Testis (tissue), 5 donors: ENCODE data around the gene WDR17. TPM values are rescaled to one million over a fixed set of nuclear protein-coding genes. Genes with fewer than 3 reads are reported as not detected.

ENCODE experiments used
- DNase-seq: peaks from one replicate; pipeline ENCODE4 v3.0.0-alpha.2; 2019
- H3K27ac ChIP-seq, 2 donors: fragments of 200-600 bp; sonication (generic); one replicate each; pipeline ENCODE4 v1.5.1; 2019
- H3K27me3 ChIP-seq: fragments of 200-600 bp; sonication (generic); one replicate; pipeline ENCODE4 v1.5.1; 2019
- H3K36me3 ChIP-seq: fragments of 200-600 bp; sonication (generic); one replicate; pipeline ENCODE4 v1.5.1; 2017; ENCODE audit warnings: low read depth; ENCODE audit errors: missing control alignments
- H3K4me1 ChIP-seq: fragments of 200-600 bp; sonication (generic); one replicate; pipeline ENCODE4 v1.5.1; 2019
- H3K4me3 ChIP-seq, 2 donors: fragments of 200-600 bp; sonication (generic); one replicate each; pipeline ENCODE4 v1.5.1; 2017 to 2019
- H3K9me3 ChIP-seq: fragments of 200-600 bp; sonication (generic); one replicate; pipeline ENCODE4 v1.5.1; 2017
- CTCF ChIP-seq, 3 experiments: fragments of 450-650 bp in 2 of 3; fragments of 200-600 bp in 1 of 3; sonication (generic) in 1 of 3; IDR thresholded peaks; one replicate each; pipeline ENCODE4 v1.5.1; 2016 to 2019; ENCODE audit warnings: antibody characterized with exemption in 3 of 3, mild to moderate bottlenecking in 2 of 3, moderate library complexity in 1 of 3
- POLR2A ChIP-seq: fragments of 450-650 bp; IDR thresholded peaks from one replicate; pipeline ENCODE4 v1.6.1; 2017; ENCODE audit warnings: antibody characterized with exemption, mild to moderate bottlenecking, moderate library complexity
- WGBS, 2 donors: methylation state at CpG; one replicate each; pipeline ENCODE4 v1.1.5; 2018; 5-methylcytosine and 5-hydroxymethylcytosine counted together
- intact Hi-C: fragments of 100-400 bp; cut with DNase I; formaldehyde crosslinking; loops from one replicate; pipeline ENCODE4 v1.15.1; 2023; ENCODE audit warnings: low total_unique reads
- long read RNA-seq, 2 donors: transcript quantifications; one replicate each; lab custom pipeline, GENCODE V29; 2026
- polyA plus RNA-seq: library from polyadenylated mRNA; stranded (reverse); fragments of 350-450 nt; fragmentation: Illumina TruSeq; extraction: RNeasy Lipid Tissue Mini Kit (QIAGEN cat#74804); gene quantifications from one replicate; pipeline ENCODE4 v1.2.3, GENCODE V29; 2014; ENCODE audit warnings: low read depth, low replicate concordance; ENCODE audit not compliant: insufficient read depth
- total RNA-seq, 2 donors: library from RNA; depleted of rRNA; stranded (reverse); fragments of >200 nt; gene quantifications; one replicate each; pipeline ENCODE4 v1.2.3, GENCODE V29; 2016

Gene WDR17
- 10 to 100 TPM in 1 of 2 donors, 1 to 10 TPM in 1; 9.3 to 10.2 TPM for total RNA-seq
- polyA plus RNA-seq, result 4.8 TPM
- long read RNA-seq, donor 1, result 0 reads
- long read RNA-seq, donor 2, result 0 reads

- WGBS, 2 donors, result 1% methylated on average over 18 to 41 of the region's 55 CpGs
- no peaks in the 10 kb centered on the region for H3K36me3 ChIP-seq
- H3K9me3 ChIP-seq, result no peaks in the 10 kb centered on the region
- DNase-seq, result peak; percentile 97
- no peak for TF ChIP-seq CTCF (IDR thresholded peaks at IDR 0.05)
- TF ChIP-seq POLR2A, result no peak
- peak within 1 kb of the TSS in 1 of 2 donors; percentile 51 for H3K27ac ChIP-seq
- intact Hi-C loops, result no loop called here
- H3K4me3 ChIP-seq, result peak within 1 kb of the TSS; percentile 66 to 71
- no peaks in the 10 kb centered on the region for H3K27me3 ChIP-seq
- H3K4me1 ChIP-seq, result no peaks in the 10 kb centered on the region
Measured at GRCh38 chr4:176065435-176066291, at the start of gene WDR17. WDR17 (plus strand) TSS chr4:176065841; CDS start chr4:176111581, 45,740 bp downstream.

DNA sequence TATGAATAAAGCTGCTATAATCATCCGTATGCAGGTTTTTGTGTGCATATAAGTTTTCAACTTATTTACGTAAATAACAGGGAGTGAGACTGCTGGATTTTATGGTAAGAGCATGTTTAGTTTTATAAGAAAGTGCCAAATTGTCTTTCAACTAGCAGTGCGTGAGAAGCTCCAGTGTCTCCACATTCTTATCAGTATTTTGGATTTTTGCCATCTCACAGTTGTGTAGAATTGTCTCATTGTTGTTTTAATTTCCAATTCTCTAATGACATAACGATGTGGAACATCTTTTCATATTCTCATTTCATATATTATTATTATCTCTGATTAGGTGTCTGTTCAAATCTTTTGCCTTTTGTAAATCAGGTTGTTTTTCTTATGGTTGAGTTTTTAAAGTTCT lies 49.0 kb upstream of the WDR17 start:
- DNase-seq, result no peak
- H3K4me1 ChIP-seq, result no peaks in the 10 kb centered on the region
- H3K27me3 ChIP-seq, result no peaks in the 10 kb centered on the region
- intact Hi-C loops, result no loop called here
- H3K4me3 ChIP-seq, result no peak overlapping the region
- TF ChIP-seq CTCF (IDR thresholded peaks at IDR 0.05) (no peak), POLR2A (no peak)
- 63 to 66% methylated on average over 4 of the region's 4 CpGs for WGBS, 2 donors
- H3K9me3 ChIP-seq, result no peaks in the 10 kb centered on the region
- H3K27ac ChIP-seq, result no peak overlapping the region
- H3K36me3 ChIP-seq, result no peaks in the 10 kb centered on the region

GRCh38 chr4:176020481-176021085 lies 45.1 kb upstream of the WDR17 start:
- DNase-seq, result no peak
- no peak overlapping the region for H3K4me3 ChIP-seq
- TF ChIP-seq POLR2A (no peak), CTCF (IDR thresholded peaks at IDR 0.05) (no peak)
- H3K9me3 ChIP-seq, result no peaks in the 10 kb centered on the region
- no peaks in the 10 kb centered on the region for H3K27me3 ChIP-seq
- H3K27ac ChIP-seq, result no peak overlapping the region
- intact Hi-C loops, result no loop called here
- H3K36me3 ChIP-seq, result no peaks in the 10 kb centered on the region
- no peaks in the 10 kb centered on the region for H3K4me1 ChIP-seq
- 42 to 57% methylated on average over 5 of the region's 5 CpGs for WGBS, 2 donors

- TF ChIP-seq POLR2A (no peak), CTCF (IDR thresholded peaks at IDR 0.05) (no peak)
- H3K4me1 ChIP-seq, result no peaks in the 10 kb centered on the region
- H3K27ac ChIP-seq, result no peak overlapping the region
- no peaks in the 10 kb centered on the region for H3K36me3 ChIP-seq
- H3K9me3 ChIP-seq, result no peaks in the 10 kb centered on the region
- intact Hi-C loops, result no loop called here
- DNase-seq, result no peak
- 89 to 93% methylated on average over 2 of the region's 2 CpGs for WGBS, 2 donors
- H3K27me3 ChIP-seq, result no peaks in the 10 kb centered on the region
- H3K4me3 ChIP-seq, result no peak overlapping the region
Measured at GRCh38 chr4:176030391-176030790, 35.2 kb upstream of the WDR17 start.
